GM19324 (cell line): ENCODE results near the gene RFXANK.

Experiments
- ATAC-seq: cut with Tn5 transposase; IDR thresholded peaks from one replicate; pipeline ENCODE4 v1.9.1; 2021; ENCODE audit warnings: mild to moderate bottlenecking, moderate library complexity; ENCODE audit not compliant: unreplicated experiment, low FRiP score

The RFXANK gene

DNA sequence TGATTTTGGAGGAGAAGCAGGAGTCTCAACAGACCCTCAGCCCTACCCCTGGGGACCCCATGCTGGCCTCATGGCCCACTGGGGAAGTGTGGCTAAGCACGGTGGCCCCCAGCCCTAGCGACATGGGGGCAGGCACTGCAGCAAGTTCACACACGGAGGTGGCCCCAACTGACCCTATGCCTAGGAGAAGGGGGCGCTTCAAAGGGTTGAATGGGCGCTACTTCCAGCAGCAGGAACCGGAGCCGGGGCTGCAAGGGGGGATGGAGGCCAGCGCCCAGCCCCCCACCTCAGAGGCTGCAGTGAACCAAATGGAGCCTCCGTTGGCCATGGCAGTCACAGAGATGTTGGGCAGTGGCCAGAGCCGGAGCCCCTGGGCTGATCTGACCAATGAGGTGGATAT lies 34.6 kb downstream of the RFXANK start:
- no peak for ATAC-seq

DNA sequence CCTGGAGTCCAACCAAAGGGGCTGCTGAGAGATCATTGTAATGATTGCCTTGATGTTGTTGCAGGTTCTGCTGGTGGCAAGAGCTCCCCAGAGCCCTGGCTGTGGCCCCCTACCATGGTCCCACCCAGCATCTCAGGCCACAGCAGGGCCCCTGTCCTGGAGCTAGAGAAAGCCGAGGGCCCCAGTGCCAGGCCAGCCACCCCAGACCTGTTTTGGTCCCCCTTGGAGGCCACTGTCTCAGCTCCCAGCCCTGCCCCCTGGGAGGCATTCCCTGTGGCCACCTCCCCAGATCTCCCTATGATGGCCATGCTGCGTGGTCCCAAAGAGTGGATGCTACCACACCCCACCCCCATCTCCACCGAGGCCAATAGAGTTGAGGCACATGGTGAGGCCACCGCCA lies 35.2 kb downstream of the RFXANK start:
- ATAC-seq, result no peak

DNA sequence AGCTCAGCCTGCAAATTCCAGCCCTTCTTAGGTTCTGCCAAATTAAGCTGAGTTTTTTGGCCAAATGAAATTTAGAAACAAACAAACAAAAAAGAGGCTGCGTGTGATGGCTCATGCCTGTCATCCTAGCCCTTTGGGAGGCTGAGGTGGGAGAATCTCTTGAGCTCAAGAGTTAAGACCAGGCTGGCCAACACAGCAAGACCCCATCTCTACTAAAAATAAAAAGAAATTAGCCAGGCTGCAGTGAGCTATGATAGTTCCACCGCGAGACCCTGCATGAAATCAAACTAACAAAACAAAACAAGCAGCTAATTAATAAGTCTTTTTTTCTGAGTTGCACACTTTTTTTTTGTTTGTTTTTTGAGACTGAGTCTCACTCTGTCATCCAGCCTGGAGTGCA lies 37.6 kb downstream of the RFXANK start:
- ATAC-seq, result no peak

- no peak for ATAC-seq
Measured at GRCh38 chr19:19230999-19231398, 38.9 kb downstream of the RFXANK start.

DNA sequence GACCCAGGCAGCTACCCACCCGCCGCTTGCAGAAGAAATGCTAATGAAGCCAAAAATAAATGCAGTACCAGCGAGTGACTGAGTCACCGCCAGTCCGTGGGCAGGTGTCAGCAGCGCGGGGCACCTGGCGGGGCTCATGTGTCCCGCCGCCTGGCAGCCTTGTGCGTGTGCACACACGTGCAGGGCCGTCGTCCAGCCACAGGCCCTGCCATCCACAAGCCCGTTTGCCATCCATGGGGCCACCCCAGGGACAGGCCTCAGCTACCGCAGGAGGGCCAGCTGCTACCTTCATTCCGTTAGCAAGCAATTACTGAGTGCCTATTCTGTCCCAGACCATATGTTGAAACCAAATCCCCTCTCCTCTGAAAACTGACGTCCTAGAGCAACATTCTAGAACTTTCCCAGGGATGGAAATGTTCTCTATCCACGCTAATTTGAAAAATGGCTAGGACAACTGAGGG lies 40.2 kb downstream of the RFXANK start:
- no peak for ATAC-seq

DNA sequence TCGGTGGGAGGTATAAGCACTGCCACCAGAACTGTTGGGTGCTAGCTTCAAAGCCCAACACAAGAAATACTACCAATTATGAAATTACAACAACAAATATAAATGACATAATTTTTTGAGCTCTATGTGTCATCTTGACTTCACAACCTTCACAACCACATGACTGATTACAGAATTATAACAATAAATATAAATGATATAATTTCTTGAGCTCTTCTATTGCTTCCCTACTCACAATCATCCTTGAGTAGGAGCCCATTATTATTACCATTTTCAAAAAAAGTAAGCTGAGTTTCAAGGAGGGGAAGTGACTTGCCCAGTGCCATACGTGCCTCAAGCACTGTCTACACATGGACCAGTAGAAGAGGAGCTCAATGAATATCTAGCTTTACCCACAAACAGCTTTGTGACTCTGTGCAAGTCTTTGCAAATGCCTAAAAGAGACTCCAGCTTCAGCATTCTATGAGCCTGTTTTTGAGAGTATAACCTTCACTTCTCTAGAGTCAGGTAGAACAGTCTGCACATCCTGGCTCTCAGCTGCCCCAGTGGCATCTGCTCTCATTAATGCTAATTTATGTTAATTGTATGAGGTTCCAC lies 42.3 kb downstream of the RFXANK start:
- no peak for ATAC-seq

DNA sequence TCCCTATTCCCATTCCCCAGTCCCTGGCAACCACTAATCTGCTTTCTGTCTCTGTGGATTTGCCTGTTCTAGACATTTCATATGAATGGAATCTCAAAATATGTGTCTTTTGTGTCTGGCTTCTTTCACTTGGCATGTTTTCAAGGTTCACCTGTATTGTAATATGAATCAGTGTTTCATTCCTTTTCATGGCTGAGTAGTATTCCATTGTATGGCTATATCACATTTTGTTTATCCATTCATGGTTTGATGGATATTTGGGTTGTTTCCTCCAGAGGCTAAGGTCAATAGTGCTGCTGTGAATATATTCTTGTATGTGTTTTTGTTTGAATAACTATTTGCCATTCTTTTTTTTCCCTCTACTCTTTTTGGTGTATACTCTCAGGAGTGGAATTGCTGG lies 44.1 kb downstream of the RFXANK start:
- ATAC-seq, result no peak

DNA sequence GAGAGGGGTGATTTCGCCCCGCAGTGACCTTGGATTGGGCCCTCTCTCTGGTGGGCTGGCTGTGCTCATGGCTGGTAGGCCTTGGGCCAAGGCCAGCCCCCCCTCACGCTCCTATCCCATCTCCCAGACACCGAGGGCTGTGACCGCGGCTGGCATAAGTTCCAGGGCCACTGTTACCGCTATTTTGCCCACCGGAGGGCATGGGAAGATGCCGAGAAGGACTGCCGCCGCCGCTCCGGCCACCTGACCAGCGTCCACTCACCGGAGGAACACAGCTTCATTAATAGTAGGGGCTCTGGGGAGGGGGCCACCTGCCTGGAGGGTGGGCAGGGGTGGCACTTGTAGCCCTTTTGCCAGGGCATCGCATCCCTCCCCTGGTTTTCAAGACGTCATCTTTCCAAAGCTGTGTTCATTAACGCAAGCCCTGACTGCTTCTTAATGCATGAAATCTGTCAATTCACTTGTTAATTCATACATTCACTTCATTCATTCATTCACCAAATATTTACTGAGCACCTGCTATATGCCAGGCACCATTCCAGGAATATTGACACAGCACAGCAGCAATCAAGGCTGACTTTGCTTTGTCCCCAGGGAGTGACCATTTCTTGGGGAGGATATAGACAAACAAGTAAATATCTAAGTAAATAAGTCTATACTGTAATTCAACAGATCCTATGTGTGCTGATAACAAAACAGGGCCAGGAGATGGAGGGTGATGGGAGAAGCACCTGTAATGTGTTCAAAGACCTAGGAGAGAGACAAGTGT lies 46.3 kb downstream of the RFXANK start:
- no peak for ATAC-seq

DNA sequence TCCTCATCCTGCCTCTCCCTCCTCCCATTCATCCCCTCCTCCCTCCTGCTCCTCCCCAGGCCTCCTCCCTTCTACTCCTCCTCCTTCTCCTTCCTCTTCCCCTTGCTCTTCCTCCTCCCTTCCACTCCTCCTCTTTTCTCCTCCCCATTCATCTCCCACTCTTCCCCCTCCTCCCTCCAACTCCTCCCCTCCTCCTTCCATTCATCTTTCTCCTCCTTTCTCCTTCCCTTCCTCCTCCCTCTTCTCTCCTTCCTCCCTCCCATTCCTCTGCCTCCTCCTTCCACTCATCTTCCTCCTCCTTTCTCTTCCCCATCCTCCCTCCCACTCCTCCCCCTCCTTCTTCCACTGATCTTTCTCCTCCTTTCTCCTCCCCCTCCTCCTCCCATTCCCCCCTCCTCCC lies 47.6 kb downstream of the RFXANK start:
- ATAC-seq, result no peak

DNA sequence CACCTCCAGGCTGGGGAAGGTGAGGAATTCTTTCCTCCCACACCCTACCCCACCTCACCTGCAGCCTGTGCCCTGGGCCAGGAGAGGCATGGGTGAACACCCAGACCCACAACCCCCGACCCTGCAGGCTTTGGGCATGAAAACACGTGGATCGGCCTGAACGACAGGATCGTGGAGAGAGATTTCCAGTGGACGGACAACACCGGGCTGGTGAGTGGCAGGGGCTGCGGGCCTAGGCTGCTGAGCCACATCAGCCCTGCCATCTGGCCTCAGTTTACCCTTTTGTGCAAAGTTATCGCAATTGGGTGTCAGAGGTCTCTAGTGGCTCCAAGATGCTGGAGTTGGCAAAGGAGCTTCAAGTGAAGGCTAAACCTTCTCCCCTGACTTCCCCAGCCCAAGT lies 48.4 kb downstream of the RFXANK start:
- no peak for ATAC-seq

DNA sequence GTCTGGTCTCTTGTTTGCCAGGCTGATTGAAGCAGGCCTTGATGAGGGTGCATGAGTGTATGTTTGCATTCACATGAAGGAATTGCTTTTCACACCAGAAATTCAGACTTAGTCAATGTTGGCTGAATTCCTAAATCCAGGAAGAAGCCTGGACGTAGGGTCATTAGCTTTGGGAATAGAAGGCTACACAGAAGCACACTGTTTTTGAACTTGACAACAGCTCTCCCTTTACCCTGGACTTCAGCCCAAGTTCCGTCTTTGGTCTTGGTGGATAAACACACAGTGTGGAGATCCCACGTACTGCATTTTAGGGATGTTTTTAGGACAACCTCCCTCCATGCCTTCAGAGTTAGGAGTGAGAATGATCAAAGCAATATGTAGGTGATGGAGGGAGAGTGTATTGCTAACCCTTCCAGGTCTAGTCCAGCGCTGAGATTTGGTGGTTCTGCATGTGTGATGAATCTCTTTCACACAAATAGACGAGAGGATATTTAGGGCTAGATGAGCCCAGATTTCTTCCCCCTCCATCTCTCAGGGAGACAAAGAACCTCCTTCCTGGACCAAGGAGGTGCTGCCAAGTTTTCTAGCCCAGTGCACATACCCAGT lies 58.2 kb downstream of the RFXANK start:
- no peak for ATAC-seq
